ENCODE data around the gene KLK10. TPM values are rescaled to one million over a fixed set of nuclear protein-coding genes. Genes with fewer than 3 reads are reported as not detected.
"Not testable (repeated sequence)": the region's sequence is repeated elsewhere in the genome, so short reads cannot be mapped to it uniquely, and the experiment has no call there.

Gene KLK10
- total and polyA plus RNA-seq, 10 of the 15 experiments (the other 5 are each of a cell fraction or from before 2014, with no cell fraction given), result not detected

- BruUV-seq (replicated peaks), result no TSS peak
- SMC1A ChIA-PET (ENCODE audit: uncharacterized antibody, unreplicated experiment), result interaction anchor here (0.5 kb wide), 1 partner anchor 52 kb away, joined by 3 read pairs; no protein-coding TSS in a partner anchor
- WGBS (ENCODE audit: insufficient coverage, insufficient replicate concordance, low lambda C conversion rate, missing lambda C conversion rate), result 0% methylated on average over 2 of the region's 2 CpGs
- no peak overlapping the region for H3K27ac ChIP-seq (ENCODE audit: control insufficient read depth, insufficient read depth)
- intact Hi-C loops (cut with micrococcal nuclease; ENCODE audit: unreplicated experiment) (no loop called here), in situ Hi-C loops (cut with MboI) (no loop called here)
- H3K4me2 ChIP-seq (ENCODE audit: control insufficient read depth, insufficient read depth), result no peak overlapping the region
- TF ChIP-seq TCF7 (IDR thresholded peaks at IDR 0.05; ENCODE audit: borderline replicate concordance) (no peak), KAT2A (conservative IDR thresholded peaks at IDR 0.05; ENCODE audit: control insufficient read depth, low read depth, low read length) (no peak), CREM (IDR thresholded peaks at IDR 0.05; ENCODE audit: low read depth) (no peak), CREB1 (IDR thresholded peaks at IDR 0.05; ENCODE audit: low read depth) (no peak), BCL3 (IDR thresholded peaks at IDR 0.05; ENCODE audit: borderline replicate concordance, insufficient read depth, low read depth, low read length, poor library complexity, severe bottlenecking) (no peak), MEF2B (IDR thresholded peaks at IDR 0.05; ENCODE audit: partially characterized antibody, poor library complexity, severe bottlenecking) (no peak)
- no peak for FAIRE-seq
- no peaks in the 10 kb centered on the region for H3K36me3 ChIP-seq (ENCODE audit: control insufficient read depth in 2 of 2, insufficient read depth in 2 of 2, low read length in 1 of 2)
- DNase-seq (ENCODE audit: low read depth, low spot score), result no peak
- no peak overlapping the region for H2AFZ ChIP-seq (ENCODE audit: control insufficient read depth, low read depth, low read length)
- H4K20me1 ChIP-seq (ENCODE audit: control insufficient read depth, insufficient read depth), result no peaks in the 10 kb centered on the region
- no peaks in the 10 kb centered on the region for H3K4me1 ChIP-seq (ENCODE audit: control insufficient read depth, insufficient read depth, low read length)
- CTCF ChIA-PET, result no interaction called here
- H3K79me2 ChIP-seq (ENCODE audit: control insufficient read depth, insufficient read depth, low read length), result no peaks in the 10 kb centered on the region
- no peak for ATAC-seq
- RAD21 ChIA-PET (ENCODE audit: unreplicated experiment), result no interaction called here
- no peak overlapping the region for H3K9ac ChIP-seq (ENCODE audit: control insufficient read depth, insufficient read depth, low read length)
- H3K4me3 ChIP-seq, result no peak overlapping the region
- POLR2A ChIA-PET, result no interaction called here
- H3K27me3 ChIP-seq (replicated peaks in 1 of 2; ENCODE audit: control insufficient read depth in 2 of 2, insufficient read depth in 2 of 2, low read length in 1 of 2), result no peaks in the 10 kb centered on the region; a peak in 1 of 4 replicates
- peaks cover 2% of the 10 kb centered on the region; the same call in 1 of the 3 replicates for H3K9me3 ChIP-seq (replicated peaks; ENCODE audit: control insufficient read depth, insufficient read depth, low read length)
Observed at GRCh38 chr19:50992666-50993035, 26.9 kb downstream of the KLK10 start.

GRCh38 chr19:50984416-50984815 lies 35.1 kb downstream of the KLK10 start:
- H3K9me3 ChIP-seq (replicated peaks; ENCODE audit: control insufficient read depth, insufficient read depth, low read length); H3K4me3 ChIP-seq; BruUV-seq (replicated peaks); H4K20me1 ChIP-seq (ENCODE audit: control insufficient read depth, insufficient read depth); H3K9ac ChIP-seq (ENCODE audit: control insufficient read depth, insufficient read depth, low read length); intact Hi-C loops (cut with micrococcal nuclease; ENCODE audit: unreplicated experiment); RAD21 ChIA-PET (ENCODE audit: unreplicated experiment); ATAC-seq; DNase-seq (ENCODE audit: low read depth, low spot score); H2AFZ ChIP-seq (ENCODE audit: control insufficient read depth, low read depth, low read length); H3K36me3 ChIP-seq (ENCODE audit: control insufficient read depth in 2 of 2, insufficient read depth in 2 of 2, low read length in 1 of 2); in situ Hi-C loops (cut with MboI); CTCF ChIA-PET; H3K79me2 ChIP-seq (ENCODE audit: control insufficient read depth, insufficient read depth, low read length); SMC1A ChIA-PET (ENCODE audit: uncharacterized antibody, unreplicated experiment); POLR2A ChIA-PET; FAIRE-seq; H3K4me2 ChIP-seq (ENCODE audit: control insufficient read depth, insufficient read depth); H3K4me1 ChIP-seq (ENCODE audit: control insufficient read depth, insufficient read depth, low read length); H3K27me3 ChIP-seq (replicated peaks in 1 of 2; ENCODE audit: control insufficient read depth in 2 of 2, insufficient read depth in 2 of 2, low read length in 1 of 2); H3K27ac ChIP-seq (ENCODE audit: control insufficient read depth, insufficient read depth): not testable (repeated sequence)
- WGBS (ENCODE audit: insufficient coverage, insufficient replicate concordance, low lambda C conversion rate, missing lambda C conversion rate), result 60% methylated on average over 14 of the region's 14 CpGs

Data from GM12878 (cell line).